ACC112 (cell line): ENCODE data around the gene RPN1.

ENCODE experiments used
- H2AFZ ChIP-seq: fragments of 200-600 bp; sonication (generic); one replicate; pipeline ENCODE4 v1.6.0; 2017; ENCODE audit warnings: antibody characterized with exemption, low read length; ENCODE audit not compliant: unreplicated experiment
- H3K27ac ChIP-seq: fragments of 200-600 bp; sonication (generic); 2 replicates; pipeline ENCODE4 v1.5.1; 2014; ENCODE audit warnings: low read depth, mild to moderate bottlenecking, antibody characterized with exemption, low read length, moderate library complexity
- H3K27me3 ChIP-seq: fragments of 200-600 bp; sonication (generic); 2 replicates; pipeline ENCODE4 v1.6.1; 2014; ENCODE audit warnings: mild to moderate bottlenecking, antibody characterized with exemption, low read length, moderate library complexity, mixed read lengths; ENCODE audit not compliant: insufficient read depth
- H3K36me3 ChIP-seq: fragments of 200-600 bp; sonication (generic); 2 replicates; pipeline ENCODE4 v1.6.1; 2016; ENCODE audit warnings: mild to moderate bottlenecking, antibody characterized with exemption, low read length, moderate library complexity, mixed read lengths; ENCODE audit not compliant: insufficient read depth
- H3K4me1 ChIP-seq: fragments of 200-600 bp; sonication (generic); one replicate; pipeline ENCODE4 v1.6.1; 2016; ENCODE audit warnings: low read length, mixed read lengths; ENCODE audit not compliant: insufficient read depth, unreplicated experiment, control insufficient read depth
- H3K4me3 ChIP-seq: fragments of 200-600 bp; sonication (generic); 2 replicates; pipeline ENCODE4 v1.5.1; 2014; ENCODE audit warnings: mild to moderate bottlenecking, low read depth, low read length
- H3K79me2 ChIP-seq: fragments of 200-600 bp; sonication (generic); one replicate; pipeline ENCODE4 v1.6.0; 2016; ENCODE audit warnings: low read length; ENCODE audit not compliant: control insufficient read depth, unreplicated experiment, insufficient read depth

Gene RPN1

DNA sequence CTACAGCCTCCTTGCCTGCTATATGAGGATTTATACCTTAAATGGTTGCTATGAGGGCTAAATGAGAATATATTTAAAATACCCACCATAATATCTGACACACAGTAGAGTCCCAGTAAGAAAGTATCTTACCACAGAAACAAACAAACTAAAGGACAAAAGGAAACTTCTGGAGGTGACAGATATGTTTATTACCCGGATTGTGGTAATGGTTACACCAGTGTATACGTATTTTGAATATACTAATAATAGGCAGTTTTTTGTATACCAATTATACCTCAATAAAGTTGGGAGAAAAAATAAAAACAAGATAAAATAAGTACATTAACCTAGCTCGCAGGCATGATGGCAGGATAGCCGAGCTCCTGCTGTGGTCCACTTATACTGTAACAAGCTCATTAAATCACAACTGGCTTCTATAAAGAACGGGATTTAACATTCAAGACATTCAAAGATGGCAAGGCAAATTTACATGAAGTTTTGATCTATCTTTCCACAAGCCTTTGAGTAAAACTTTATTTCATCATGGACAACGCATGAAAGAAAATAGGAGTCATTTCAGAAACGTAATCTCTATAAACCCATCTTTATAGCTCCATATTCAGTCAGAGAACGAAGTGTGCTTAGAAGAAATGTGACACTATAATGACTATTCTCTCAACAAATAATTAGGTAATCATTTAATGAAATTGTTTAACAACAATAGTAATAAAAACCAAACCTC, 1.5 kb downstream of the RPN1 start:
- Histone ChIP-seq H3K36me3 (peaks cover 10% of the 10 kb centered on the region), H3K4me1 (peaks cover 19% of the 10 kb centered on the region), H3K79me2 (peaks cover 65% of the 10 kb centered on the region), H3K4me3 (peak overlapping the region; percentile 96), H3K27me3 (no peaks in the 10 kb centered on the region), H3K27ac (peak overlapping the region; percentile 91), H2AFZ (no peak overlapping the region)

DNA sequence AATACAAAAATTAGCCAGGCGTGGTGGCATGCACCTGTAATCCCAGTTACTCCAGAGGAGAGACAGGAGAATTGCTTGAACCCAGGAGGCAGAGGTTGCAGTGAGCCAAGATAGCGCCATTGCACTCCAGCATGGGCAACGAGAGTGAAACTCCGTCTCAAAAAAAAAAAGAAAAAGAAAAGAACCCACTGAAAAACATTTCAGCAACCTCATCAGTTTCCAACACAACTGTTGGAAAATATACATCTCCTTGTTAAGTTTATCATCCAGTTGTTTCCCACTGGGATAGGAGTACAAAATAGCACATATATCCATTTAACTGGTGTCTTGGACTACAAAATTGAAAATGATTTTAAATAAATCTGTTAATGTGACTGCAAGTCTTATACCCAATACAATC, 2.2 kb downstream of the RPN1 start:
- Histone ChIP-seq H3K4me1 (peaks cover 19% of the 10 kb centered on the region), H3K36me3 (peaks cover 13% of the 10 kb centered on the region), H3K4me3 (peak overlapping the region; percentile 96), H3K27ac (no peak overlapping the region), H2AFZ (no peak overlapping the region), H3K27me3 (no peaks in the 10 kb centered on the region), H3K79me2 (peaks cover 72% of the 10 kb centered on the region)

DNA sequence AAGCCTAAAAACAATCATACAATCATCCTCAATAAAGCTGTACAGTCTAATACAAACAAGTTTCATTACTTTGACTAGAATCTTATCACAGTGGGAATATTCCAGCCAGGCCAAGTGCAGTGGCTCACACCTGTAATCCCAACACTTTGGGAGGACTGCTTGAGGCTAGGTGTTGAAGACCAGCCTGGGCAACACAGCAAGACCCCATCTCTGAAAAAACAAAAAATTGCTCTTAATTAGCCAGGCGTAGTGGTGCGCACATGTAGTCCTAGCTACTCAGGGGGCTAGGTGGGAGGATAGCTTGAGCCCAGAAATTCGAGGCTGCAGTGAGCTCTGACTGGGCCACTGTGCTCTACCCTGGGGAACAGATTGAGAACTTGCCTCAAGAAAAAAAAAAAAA, 3.3 kb downstream of the RPN1 start:
- Histone ChIP-seq H3K79me2 (peaks cover 82% of the 10 kb centered on the region), H3K4me1 (peaks cover 19% of the 10 kb centered on the region), H3K27ac (no peak overlapping the region), H2AFZ (no peak overlapping the region), H3K4me3 (no peak overlapping the region; the same call in 1 of the 2 replicates), H3K27me3 (no peaks in the 10 kb centered on the region), H3K36me3 (peaks cover 13% of the 10 kb centered on the region)

DNA sequence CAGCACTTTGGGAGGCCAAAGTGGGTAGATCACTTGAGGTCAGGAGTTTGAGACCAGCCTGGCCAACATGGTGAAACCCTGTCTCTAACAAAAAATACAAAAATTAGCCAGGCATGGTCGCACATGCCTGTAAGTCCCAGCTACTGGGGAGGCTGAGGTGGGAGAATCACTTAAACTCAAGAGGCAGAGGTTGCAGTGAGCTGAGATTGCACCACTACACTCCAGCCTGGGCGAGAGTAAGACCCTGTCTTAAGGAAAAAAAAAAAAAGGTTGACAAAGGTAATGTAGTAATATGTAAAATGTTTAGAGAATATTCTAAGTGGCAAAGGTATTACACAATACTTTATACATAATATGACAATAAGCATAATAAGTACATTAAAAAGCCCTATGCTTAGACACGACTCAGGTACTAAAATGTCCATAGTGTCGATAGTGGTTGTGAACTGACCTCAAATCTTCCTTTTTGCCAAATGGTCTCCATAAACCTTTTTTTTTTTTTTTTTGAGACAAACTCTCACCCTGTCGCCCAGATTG, 16.5 kb downstream of the RPN1 start:
- H3K27ac ChIP-seq = no peak overlapping the region
- H3K4me1 ChIP-seq = no peaks in the 10 kb centered on the region
- peaks cover 48% of the 10 kb centered on the region for H3K36me3 ChIP-seq
- H3K79me2 ChIP-seq = peaks cover 69% of the 10 kb centered on the region
- H3K4me3 ChIP-seq = no peak overlapping the region
- no peaks in the 10 kb centered on the region for H3K27me3 ChIP-seq
- no peak overlapping the region for H2AFZ ChIP-seq

DNA sequence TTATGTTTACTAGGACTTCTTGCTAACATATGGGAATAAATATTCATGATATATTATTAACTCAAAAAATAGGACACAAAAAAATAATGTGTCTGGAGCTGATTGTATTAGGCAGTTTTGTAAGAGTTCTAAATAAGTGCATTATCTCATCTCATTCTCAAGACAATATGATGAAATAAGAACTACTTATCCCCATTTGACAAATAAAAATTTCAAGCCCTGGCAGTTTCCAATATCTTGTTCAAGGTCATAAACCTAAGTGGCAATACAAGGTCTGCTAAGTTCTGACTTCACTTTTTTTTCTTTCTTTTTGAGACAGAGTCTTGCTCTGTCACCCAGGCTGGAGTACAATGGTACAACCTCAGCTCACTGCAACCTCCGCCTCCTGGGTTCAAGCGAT, 18.3 kb downstream of the RPN1 start:
- Histone ChIP-seq H2AFZ (no peak overlapping the region), H3K27me3 (no peaks in the 10 kb centered on the region), H3K4me1 (no peaks in the 10 kb centered on the region), H3K79me2 (peaks cover 58% of the 10 kb centered on the region), H3K4me3 (no peak overlapping the region), H3K27ac (no peak overlapping the region), H3K36me3 (peaks cover 45% of the 10 kb centered on the region)

DNA sequence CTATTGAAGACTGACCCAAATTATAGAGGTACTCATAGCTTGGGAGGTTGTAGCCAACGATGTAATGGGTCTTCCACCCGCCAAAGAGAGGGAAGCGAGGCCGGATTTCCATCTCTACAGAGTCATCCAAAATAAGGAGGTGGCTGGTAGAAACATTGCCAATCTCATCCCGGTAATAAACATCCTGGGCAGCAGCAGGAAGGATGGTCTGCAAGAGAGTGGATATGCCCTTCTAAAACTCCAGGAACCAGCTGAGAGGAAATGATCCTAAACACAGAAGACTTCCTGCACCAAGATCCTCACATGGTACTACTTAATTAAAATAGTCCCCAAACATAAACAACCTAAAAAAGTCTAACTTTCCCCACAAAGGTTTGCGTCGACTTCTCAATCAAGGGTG, 20.7 kb downstream of the RPN1 start:
- peaks cover 53% of the 10 kb centered on the region for H3K79me2 ChIP-seq
- peaks cover 5% of the 10 kb centered on the region for H3K4me1 ChIP-seq
- no peaks in the 10 kb centered on the region for H3K27me3 ChIP-seq
- no peak overlapping the region for H2AFZ ChIP-seq
- H3K36me3 ChIP-seq = peaks cover 39% of the 10 kb centered on the region
- no peak overlapping the region for H3K27ac ChIP-seq
- H3K4me3 ChIP-seq = no peak overlapping the region

DNA sequence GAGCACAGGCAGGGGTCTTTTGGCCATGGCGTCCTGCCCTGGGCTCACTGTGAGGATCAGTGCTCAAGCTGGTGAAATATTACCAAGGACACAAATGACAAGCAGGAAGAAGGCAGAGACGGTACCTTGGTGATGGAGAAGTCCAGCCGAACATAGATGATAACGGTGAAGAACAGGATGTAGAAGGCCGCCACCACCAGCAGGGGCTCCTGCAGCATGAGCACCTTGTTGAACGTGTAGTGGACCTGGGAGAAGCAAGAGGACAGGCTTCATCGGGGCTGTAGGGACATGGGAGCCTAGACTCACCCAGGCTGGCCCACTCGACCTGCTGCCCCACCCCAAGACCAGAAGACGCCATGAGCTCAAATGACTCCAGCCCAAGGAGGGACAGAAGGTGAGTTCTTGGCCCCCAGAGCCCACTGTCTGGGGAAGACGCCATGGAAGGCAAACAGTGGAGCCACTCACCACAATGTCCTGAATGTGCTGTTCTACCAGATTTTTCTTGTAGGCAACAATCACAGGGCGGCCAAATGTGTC, 25.1 kb downstream of the RPN1 start:
- Histone ChIP-seq H3K27me3 (no peaks in the 10 kb centered on the region), H3K36me3 (peaks cover 48% of the 10 kb centered on the region), H3K4me1 (peaks cover 44% of the 10 kb centered on the region), H2AFZ (no peak overlapping the region), H3K27ac (peak overlapping the region; percentile 92), H3K79me2 (peaks cover 58% of the 10 kb centered on the region), H3K4me3 (no peak overlapping the region)

DNA sequence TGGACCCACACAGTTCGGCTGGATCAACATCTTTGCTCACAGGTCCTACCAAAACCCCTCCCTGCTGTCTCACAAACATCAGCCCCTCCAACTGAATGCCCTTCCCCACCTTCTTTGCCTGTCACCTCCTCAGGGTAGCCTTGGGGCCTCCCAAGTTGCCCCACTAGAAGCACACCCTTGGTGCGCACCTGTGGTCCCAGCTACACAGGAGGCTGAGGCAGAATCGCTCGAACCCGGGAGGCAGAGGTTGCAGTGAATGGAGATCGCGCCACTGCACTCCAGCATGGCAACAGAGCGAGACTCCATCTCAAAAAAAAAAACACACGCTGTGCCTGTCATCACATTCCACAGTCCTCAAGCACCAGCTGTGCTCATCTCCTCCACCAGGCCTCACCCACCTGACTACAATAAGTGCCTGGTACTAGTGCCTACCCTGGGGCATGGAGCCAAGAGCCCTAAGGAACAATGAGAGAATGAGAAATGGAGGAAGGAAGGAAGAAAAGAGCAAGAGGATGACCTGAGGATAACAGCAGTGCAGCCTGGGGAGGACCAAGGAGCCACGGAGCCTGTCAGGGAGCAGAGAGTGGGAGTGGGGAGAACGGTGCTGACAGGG, 26.0 kb downstream of the RPN1 start:
- Histone ChIP-seq H3K4me3 (no peak overlapping the region), H3K4me1 (peaks cover 51% of the 10 kb centered on the region), H3K27ac (peak overlapping the region; percentile 92), H3K27me3 (no peaks in the 10 kb centered on the region), H2AFZ (no peak overlapping the region), H3K36me3 (peaks cover 43% of the 10 kb centered on the region), H3K79me2 (peaks cover 50% of the 10 kb centered on the region)

DNA sequence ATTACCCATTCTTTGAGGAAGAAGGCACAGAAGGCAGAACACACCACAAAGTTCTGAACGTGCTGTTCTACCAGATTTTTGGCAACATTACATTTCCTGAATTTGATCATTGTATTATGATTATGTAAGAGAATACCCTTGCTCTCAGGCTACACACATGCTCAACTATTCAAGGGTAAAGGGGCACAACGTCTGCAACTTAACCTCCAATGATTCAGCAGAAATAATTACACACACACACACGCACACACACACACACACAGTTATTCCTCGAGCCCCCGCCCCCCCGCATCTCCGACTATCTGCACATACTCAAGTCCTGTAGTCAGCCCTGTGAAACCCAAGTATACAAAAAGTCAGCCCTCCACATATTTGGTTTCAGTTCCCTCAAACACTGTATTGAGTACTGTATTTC, 26.8 kb downstream of the RPN1 start:
- Histone ChIP-seq H3K36me3 (peaks cover 43% of the 10 kb centered on the region), H3K27me3 (no peaks in the 10 kb centered on the region), H3K4me1 (peaks cover 59% of the 10 kb centered on the region), H2AFZ (no peak overlapping the region), H3K79me2 (peaks cover 47% of the 10 kb centered on the region), H3K27ac (peak overlapping the region; percentile 92), H3K4me3 (no peak overlapping the region)

DNA sequence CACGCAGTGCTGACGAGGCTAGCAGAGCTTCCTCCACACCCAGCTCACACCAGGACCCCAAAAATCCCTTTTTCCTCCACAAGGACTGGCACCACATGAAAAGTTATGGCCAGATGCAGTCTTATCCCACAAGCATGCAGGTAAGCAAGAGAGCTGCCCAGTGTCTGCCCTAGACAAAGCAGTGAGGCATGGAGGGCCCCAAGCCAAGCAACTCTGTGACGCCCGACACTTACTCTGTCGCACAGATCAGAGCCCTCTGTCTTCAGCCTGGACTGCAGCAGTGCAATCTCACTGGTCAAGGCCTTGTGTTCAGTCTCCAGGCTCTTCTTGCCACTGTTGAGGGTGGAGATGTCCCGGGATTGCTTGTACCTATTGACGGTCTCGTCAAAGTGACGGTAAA, 28.7 kb downstream of the RPN1 start:
- Histone ChIP-seq H3K4me3 (no peak overlapping the region), H3K36me3 (peaks cover 43% of the 10 kb centered on the region), H2AFZ (no peak overlapping the region), H3K27ac (peak overlapping the region; percentile 92), H3K4me1 (peaks cover 67% of the 10 kb centered on the region), H3K27me3 (no peaks in the 10 kb centered on the region), H3K79me2 (peaks cover 49% of the 10 kb centered on the region)

DNA sequence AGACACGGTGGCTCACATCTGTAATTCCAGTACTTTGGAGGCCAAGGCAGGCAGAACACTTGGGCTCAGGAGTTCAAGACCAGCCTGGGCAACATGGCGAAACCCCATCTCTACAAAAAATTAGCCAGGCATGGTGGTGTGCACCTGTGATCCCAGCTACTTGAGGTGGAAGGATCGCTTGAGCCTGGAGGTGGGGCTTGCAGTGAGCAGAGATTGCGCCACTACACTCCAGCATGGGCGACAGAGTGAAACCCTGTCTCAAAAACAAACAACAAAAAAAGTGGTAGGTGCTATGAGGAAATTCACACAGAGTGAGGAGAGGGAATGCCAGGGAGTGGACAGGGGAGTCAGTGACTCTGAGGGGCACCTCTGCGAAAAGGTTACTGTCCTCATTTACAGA, 29.4 kb downstream of the RPN1 start:
- Histone ChIP-seq H3K27ac (peak overlapping the region; percentile 92), H3K27me3 (no peaks in the 10 kb centered on the region), H3K4me3 (no peak overlapping the region), H3K36me3 (peaks cover 43% of the 10 kb centered on the region), H2AFZ (no peak overlapping the region), H3K79me2 (peaks cover 50% of the 10 kb centered on the region), H3K4me1 (peaks cover 67% of the 10 kb centered on the region)
